K562 (cell line): ENCODE data around the gene SORCS2. TPM values are rescaled to one million over a fixed set of nuclear protein-coding genes. Genes with fewer than 3 reads are reported as not detected.

Experiments
- EGR1 ChIP-seq: fragments of 450-650 bp; conservative IDR thresholded peaks from 2 replicates; pipeline ENCODE4 v1.6.1; 2017; ENCODE audit warnings: mild to moderate bottlenecking
- KHSRP ChIP-seq: fragments of 450-650 bp; IDR thresholded peaks from 2 replicates; pipeline ENCODE4 v1.6.1; 2017
- MEF2D ChIP-seq: conservative IDR thresholded peaks from 2 replicates; pipeline ENCODE4 v1.6.1; 2016; ENCODE audit warnings: low read depth, missing genetic modification characterization, missing compliant biosample characterization
- MYNN ChIP-seq, 2 experiments: sonication (generic); formaldehyde crosslinking in 1 of 2; IDR thresholded peaks; 2 replicates each; pipeline versions ENCODE4 v1.5.0 to v1.6.1; 2016 to 2020; ENCODE audit warnings: antibody characterized with exemption in 1 of 2, missing genetic modification reagents in 1 of 2
- PTBP1 ChIP-seq: fragments of 200-400 bp; formaldehyde crosslinking; IDR thresholded peaks from 2 replicates; pipeline ENCODE4 v1.6.1; 2017; ENCODE audit warnings: low read depth, low read length
- TAF9B ChIP-seq: fragments of 450-650 bp; IDR thresholded peaks from 2 replicates; pipeline ENCODE4 v1.6.1; 2018; ENCODE audit warnings: mild to moderate bottlenecking; ENCODE audit not compliant: partially characterized antibody
- polyA plus RNA-seq, 8 experiments: library from polyadenylated mRNA; depleted of rRNA in 4 of 8; stranded (reverse) in 5 of 8; unstranded in 3 of 8; fragments of >200 nt; fragmentation: Nextera tagmentation in 2 of 8; fragmentation: Illumina TruSeq in 1 of 8; extraction: Ambion mirVana in 2 of 8; extraction: Trizol in 1 of 8; gene quantifications; 2 replicates each; pipeline versions ENCODE4 v1.2.1 to v1.2.3, GENCODE V29; 2011 to 2014; ENCODE audit warnings: inconsistent platforms in 1 of 8, missing spikeins in 1 of 8
- total RNA-seq, 7 experiments: library from RNA; depleted of rRNA in 6 of 7; stranded (reverse); fragments of >200 nt in 6 of 7; fragmentation: Illumina TruSeq in 2 of 7; extraction: Trizol in 2 of 7; gene quantifications; 2 replicates each; pipeline versions ENCODE4 v1.2.1 to v1.2.3, GENCODE V29; 2011 to 2021; ENCODE audit warnings: low replicate concordance in 1 of 7
- TF ChIP-seq, protein P1 (sequence below): sonication (generic); formaldehyde crosslinking; IDR thresholded peaks from 2 replicates; pipeline ENCODE4 v1.8.1; 2023; ENCODE audit warnings: mild to moderate bottlenecking, missing genetic modification reagents
- TF ChIP-seq, protein P2 (sequence below): fragments of 250-450 bp; sonication (Bioruptor Pico); IDR thresholded peaks from 2 replicates; pipeline ENCODE4 v1.5.0; 2021; ENCODE audit warnings: mild to moderate bottlenecking, borderline replicate concordance
- TF ChIP-seq, protein P3 (sequence below): fragments of 450-650 bp; IDR thresholded peaks from 2 replicates; pipeline ENCODE4 v1.6.1; 2016; ENCODE audit warnings: low read depth, mild to moderate bottlenecking, moderate library complexity
- TF ChIP-seq, protein P4 (sequence below): fragments of 450-650 bp; IDR thresholded peaks from 2 replicates; pipeline ENCODE4 v1.6.1; 2018; ENCODE audit warnings: mild to moderate bottlenecking, low read depth; ENCODE audit not compliant: partially characterized antibody

The SORCS2 gene
- total and polyA plus RNA-seq, 9 of the 15 experiments (the other 6 are each of a cell fraction or from before 2014, with no cell fraction given), result not detected

DNA sequence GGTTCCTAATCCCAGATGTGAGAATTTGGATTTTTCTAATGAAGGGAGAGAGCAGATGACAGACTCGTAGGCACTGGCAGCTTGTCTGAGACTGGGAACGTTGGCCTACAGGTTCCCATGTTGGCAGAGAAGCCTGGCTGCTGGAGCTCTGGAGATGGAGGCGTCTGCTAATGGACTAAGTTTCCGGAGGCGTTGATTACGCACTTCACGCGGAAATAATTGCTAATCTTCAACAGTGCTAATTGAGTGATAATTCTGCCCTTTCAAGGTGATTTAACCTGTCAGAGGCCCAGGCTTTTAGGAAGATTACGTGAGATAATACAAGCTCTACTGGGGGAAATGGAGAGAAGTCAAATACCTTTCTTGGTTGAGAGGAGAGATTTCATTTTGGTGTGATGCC, 165.0 kb downstream of the SORCS2 start (continued):
- TF ChIP-seq, protein P1, sequence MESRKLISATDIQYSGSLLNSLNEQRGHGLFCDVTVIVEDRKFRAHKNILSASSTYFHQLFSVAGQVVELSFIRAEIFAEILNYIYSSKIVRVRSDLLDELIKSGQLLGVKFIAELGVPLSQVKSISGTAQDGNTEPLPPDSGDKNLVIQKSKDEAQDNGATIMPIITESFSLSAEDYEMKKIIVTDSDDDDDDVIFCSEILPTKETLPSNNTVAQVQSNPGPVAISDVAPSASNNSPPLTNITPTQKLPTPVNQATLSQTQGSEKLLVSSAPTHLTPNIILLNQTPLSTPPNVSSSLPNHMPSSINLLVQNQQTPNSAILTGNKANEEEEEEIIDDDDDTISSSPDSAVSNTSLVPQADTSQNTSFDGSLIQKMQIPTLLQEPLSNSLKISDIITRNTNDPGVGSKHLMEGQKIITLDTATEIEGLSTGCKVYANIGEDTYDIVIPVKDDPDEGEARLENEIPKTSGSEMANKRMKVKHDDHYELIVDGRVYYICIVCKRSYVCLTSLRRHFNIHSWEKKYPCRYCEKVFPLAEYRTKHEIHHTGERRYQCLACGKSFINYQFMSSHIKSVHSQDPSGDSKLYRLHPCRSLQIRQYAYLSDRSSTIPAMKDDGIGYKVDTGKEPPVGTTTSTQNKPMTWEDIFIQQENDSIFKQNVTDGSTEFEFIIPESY (CRISPR knock-in tag), result no peak
- TF ChIP-seq, protein P2, sequence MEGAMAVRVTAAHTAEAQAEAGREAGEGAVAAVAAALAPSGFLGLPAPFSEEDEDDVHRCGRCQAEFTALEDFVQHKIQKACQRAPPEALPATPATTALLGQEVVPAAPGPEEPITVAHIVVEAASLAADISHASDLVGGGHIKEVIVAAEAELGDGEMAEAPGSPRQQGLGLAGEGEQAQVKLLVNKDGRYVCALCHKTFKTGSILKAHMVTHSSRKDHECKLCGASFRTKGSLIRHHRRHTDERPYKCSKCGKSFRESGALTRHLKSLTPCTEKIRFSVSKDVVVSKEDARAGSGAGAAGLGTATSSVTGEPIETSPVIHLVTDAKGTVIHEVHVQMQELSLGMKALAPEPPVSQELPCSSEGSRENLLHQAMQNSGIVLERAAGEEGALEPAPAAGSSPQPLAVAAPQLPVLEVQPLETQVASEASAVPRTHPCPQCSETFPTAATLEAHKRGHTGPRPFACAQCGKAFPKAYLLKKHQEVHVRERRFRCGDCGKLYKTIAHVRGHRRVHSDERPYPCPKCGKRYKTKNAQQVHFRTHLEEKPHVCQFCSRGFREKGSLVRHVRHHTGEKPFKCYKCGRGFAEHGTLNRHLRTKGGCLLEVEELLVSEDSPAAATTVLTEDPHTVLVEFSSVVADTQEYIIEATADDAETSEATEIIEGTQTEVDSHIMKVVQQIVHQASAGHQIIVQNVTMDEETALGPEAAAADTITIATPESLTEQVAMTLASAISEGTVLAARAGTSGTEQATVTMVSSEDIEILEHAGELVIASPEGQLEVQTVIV, result no peak
- no peak for TF ChIP-seq MYNN (IDR thresholded peaks at IDR 0.05)
- TF ChIP-seq MYNN (CRISPR knock-in tag; IDR thresholded peaks at IDR 0.05), result no peak
- no peak for TF ChIP-seq EGR1
- no peak for TF ChIP-seq TAF9B
- no peak for TF ChIP-seq KHSRP
- TF ChIP-seq, protein P3, sequence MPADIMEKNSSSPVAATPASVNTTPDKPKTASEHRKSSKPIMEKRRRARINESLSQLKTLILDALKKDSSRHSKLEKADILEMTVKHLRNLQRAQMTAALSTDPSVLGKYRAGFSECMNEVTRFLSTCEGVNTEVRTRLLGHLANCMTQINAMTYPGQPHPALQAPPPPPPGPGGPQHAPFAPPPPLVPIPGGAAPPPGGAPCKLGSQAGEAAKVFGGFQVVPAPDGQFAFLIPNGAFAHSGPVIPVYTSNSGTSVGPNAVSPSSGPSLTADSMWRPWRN, result no peak
- TF ChIP-seq, protein P4, sequence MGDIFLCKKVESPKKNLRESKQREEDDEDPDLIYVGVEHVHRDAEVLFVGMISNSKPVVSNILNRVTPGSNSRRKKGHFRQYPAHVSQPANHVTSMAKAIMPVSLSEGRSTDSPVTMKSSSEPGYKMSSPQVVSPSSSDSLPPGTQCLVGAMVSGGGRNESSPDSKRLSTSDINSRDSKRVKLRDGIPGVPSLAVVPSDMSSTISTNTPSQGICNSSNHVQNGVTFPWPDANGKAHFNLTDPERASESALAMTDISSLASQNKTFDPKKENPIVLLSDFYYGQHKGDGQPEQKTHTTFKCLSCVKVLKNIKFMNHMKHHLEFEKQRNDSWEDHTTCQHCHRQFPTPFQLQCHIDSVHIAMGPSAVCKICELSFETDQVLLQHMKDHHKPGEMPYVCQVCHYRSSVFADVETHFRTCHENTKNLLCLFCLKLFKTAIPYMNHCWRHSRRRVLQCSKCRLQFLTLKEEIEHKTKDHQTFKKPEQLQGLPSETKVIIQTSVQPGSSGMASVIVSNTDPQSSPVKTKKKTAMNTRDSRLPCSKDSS, result no peak
- no peak for TF ChIP-seq MEF2D (tag)
- no peak for TF ChIP-seq PTBP1
